ENCODE data around the gene MCEMP1.

The MCEMP1 gene

DNA sequence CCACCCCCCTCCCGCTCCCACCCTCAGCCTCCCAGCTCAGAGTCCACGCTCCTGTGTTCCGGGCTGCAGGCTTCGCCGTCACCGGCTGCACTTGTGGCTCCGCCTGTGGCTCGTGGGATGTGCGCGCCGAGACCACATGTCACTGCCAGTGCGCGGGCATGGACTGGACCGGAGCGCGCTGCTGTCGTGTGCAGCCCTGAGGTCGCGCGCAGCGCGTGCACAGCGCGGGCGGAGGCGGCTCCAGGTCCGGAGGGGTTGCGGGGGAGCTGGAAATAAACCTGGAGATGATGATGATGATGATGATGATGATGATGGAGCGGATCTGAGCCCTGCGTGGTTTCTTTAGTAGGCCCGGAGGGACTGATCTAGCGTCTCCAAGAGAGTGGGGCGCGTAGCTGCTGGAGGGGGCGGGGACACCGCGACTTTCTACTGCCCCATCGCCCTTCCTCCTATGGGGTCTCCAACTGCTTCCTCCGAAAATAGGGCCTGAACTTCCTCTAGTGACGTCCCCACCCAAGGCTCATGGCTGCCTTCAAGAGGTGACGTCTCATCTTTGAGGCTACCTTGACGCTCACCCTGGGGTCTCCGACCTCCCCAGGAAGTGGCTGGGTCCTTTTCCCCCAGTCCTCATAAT, 6.6 kb upstream of the MCEMP1 start:
- no peaks in the 10 kb centered on the region for H3K36me3 ChIP-seq (ENCODE audit: control insufficient read depth in 1 of 2, insufficient read depth in 2 of 2, low read length in 2 of 2)
- H3K27ac ChIP-seq (ENCODE audit: low read depth, low read length): no peak overlapping the region
- H3K9ac ChIP-seq (ENCODE audit: low read depth in 1 of 2, low read length in 2 of 2): no peak overlapping the region
- peaks cover 0 to 19% of the 10 kb centered on the region in 2 donors for H3K27me3 ChIP-seq (ENCODE audit: control insufficient read depth in 1 of 2, insufficient read depth in 2 of 2, low read length in 2 of 2)
- peaks cover 0 to 2% of the 10 kb centered on the region in 2 donors for H3K9me3 ChIP-seq (ENCODE audit: control insufficient read depth in 1 of 2, low read length in 2 of 2)
- no peak overlapping the region for H3K4me3 ChIP-seq (ENCODE audit: low read depth in 1 of 2, low read length in 2 of 2)
- no peaks in the 10 kb centered on the region for H3K4me1 ChIP-seq (ENCODE audit: control insufficient read depth in 1 of 2, insufficient read depth in 2 of 2, low read length in 2 of 2)

DNA sequence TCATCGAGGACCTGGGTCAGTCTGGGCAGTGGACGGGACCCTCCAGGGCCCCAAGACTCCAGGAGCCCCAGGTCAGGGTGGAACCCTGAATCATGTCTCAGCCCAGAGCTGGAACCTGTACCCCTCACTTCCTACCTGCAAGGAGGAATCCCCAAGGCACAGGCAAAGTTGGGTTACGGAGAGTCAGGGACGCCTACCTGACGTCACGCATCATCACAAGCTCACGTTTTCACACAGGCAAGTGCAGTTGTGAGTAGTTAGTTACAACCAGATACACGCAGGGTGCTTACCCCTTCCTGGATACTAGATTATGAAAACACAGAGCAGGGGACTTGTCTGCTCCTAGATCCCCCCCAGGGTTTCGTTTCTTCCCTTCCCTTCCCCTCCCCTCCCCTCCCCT, 6.1 kb upstream of the MCEMP1 start:
- Histone ChIP-seq H3K36me3 (ENCODE audit: control insufficient read depth in 1 of 2, insufficient read depth in 2 of 2, low read length in 2 of 2) (no peaks in the 10 kb centered on the region), H3K4me3 (ENCODE audit: low read depth in 1 of 2, low read length in 2 of 2) (no peak overlapping the region), H3K9me3 (ENCODE audit: control insufficient read depth in 1 of 2, low read length in 2 of 2) (peaks cover 0 to 2% of the 10 kb centered on the region in 2 donors), H3K27ac (ENCODE audit: low read depth, low read length) (no peak overlapping the region), H3K9ac (ENCODE audit: low read depth in 1 of 2, low read length in 2 of 2) (no peak overlapping the region), H3K4me1 (ENCODE audit: control insufficient read depth in 1 of 2, insufficient read depth in 2 of 2, low read length in 2 of 2) (no peaks in the 10 kb centered on the region), H3K27me3 (ENCODE audit: control insufficient read depth in 1 of 2, insufficient read depth in 2 of 2, low read length in 2 of 2) (peaks cover 1 to 19% of the 10 kb centered on the region in 2 donors)

DNA sequence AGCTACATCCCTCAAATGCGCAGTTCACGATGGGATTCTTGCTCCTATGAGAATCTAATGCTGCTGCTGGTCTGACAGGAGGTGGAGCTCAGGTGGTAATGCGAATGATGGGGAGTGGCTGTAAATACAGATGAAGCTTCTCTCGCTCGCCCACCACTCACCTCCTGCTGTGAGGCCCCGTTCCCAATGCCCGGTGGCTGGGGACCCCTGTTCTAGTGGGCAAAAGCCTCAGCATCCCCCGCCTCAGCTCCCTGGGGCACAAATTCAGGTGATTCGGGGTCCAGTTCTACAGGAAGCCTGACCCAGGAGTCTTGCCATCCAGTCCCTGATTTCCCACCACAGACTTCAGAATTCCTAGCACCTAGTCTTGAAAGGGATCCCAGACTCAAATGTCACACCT, 4.4 kb upstream of the MCEMP1 start:
- H3K27ac ChIP-seq (ENCODE audit: low read depth, low read length): no peak overlapping the region
- H3K27me3 ChIP-seq (ENCODE audit: control insufficient read depth in 1 of 2, insufficient read depth in 2 of 2, low read length in 2 of 2): peaks cover 3 to 20% of the 10 kb centered on the region in 2 donors
- no peak overlapping the region for H3K9ac ChIP-seq (ENCODE audit: low read depth in 1 of 2, low read length in 2 of 2)
- no peak overlapping the region for H3K4me3 ChIP-seq (ENCODE audit: low read depth in 1 of 2, low read length in 2 of 2)
- peaks cover 0 to 2% of the 10 kb centered on the region in 2 donors for H3K9me3 ChIP-seq (ENCODE audit: control insufficient read depth in 1 of 2, low read length in 2 of 2)
- H3K36me3 ChIP-seq (ENCODE audit: control insufficient read depth in 1 of 2, insufficient read depth in 2 of 2, low read length in 2 of 2): no peaks in the 10 kb centered on the region
- peaks cover 0 to 4% of the 10 kb centered on the region in 2 donors for H3K4me1 ChIP-seq (ENCODE audit: control insufficient read depth in 1 of 2, insufficient read depth in 2 of 2, low read length in 2 of 2)

DNA sequence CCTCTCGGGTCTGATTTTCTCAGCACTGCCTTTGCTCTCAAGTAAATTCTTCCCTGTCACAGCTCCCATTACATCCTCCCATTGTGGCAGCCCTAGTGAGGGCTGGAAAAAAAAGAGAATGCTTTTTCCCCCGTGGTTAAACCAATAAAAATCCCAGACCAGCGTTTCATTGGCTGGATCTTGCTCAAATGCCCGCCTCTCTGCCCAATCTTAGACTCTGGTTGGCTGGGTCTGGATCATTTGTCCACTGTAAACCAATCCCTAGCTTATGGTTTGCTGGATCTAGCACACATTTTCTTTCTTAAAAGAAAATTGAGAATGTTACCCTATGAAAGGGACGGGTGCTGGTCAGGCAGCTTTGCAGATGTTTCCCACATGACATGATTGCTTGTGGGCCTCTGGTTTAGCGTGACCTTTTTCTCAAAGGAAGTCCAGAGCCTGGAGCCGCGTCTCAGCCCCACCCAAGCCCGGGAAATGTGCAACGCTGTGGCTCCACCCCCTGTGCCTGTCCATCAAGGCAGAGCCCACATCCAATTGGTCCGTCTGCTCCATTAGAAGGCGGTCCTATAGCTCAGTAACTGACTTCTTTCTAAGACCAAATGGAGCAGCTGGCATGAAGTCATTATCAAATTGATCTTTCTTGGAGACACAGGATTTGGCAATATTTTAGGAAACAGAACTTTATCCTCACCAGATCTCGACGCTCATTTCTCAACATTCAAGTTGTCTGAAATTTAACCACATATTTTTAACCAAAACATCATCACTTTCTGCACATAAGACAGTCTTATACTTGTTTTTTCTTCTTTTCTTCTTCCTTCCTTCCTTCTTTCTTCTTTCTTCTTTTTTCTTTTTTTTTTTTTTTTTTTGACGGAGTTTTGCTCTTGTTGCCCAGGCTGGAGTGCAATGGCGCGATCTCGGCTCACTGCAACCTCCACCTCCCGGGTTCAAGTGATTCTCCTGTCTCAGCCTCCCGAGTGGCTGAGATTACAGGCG, 2.6 kb upstream of the MCEMP1 start:
- H3K4me3 ChIP-seq (ENCODE audit: low read depth in 1 of 2, low read length in 2 of 2): no peak overlapping the region
- H3K27me3 ChIP-seq (ENCODE audit: control insufficient read depth in 1 of 2, insufficient read depth in 2 of 2, low read length in 2 of 2): peaks cover 8 to 28% of the 10 kb centered on the region in 2 donors
- H3K9ac ChIP-seq (ENCODE audit: low read depth in 1 of 2, low read length in 2 of 2): no peak overlapping the region
- H3K27ac ChIP-seq (ENCODE audit: low read depth, low read length): no peak overlapping the region
- H3K36me3 ChIP-seq (ENCODE audit: control insufficient read depth in 1 of 2, insufficient read depth in 2 of 2, low read length in 2 of 2): no peaks in the 10 kb centered on the region
- peaks cover 0 to 2% of the 10 kb centered on the region in 2 donors for H3K9me3 ChIP-seq (ENCODE audit: control insufficient read depth in 1 of 2, low read length in 2 of 2)
- peaks cover 2 to 6% of the 10 kb centered on the region in 2 donors for H3K4me1 ChIP-seq (ENCODE audit: control insufficient read depth in 1 of 2, insufficient read depth in 2 of 2, low read length in 2 of 2)

DNA sequence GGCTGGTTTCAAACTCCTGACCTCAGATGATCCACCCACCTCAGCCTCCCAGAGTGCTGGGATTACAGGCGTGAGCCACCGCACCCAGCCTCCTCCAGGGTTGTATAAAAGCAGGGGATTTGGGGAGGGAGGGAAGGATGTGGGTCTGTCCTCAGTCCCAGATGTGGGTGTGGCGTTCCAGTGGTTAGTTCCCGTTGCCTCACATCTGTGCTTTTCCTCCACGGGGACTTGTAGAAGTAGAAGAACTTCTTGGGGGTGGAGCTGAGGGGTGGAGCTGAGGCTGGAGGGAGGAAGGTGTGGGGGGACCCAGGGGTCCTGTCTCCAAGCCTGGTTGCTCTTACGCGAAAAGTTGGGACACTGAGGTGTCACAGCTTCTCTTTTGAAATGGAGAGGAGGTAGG, 514 bp upstream of the MCEMP1 start:
- H3K27me3 ChIP-seq (ENCODE audit: control insufficient read depth in 1 of 2, insufficient read depth in 2 of 2, low read length in 2 of 2): peaks cover 8 to 23% of the 10 kb centered on the region in 2 donors
- no peak overlapping the region for H3K4me3 ChIP-seq (ENCODE audit: low read depth in 1 of 2, low read length in 2 of 2)
- H3K27ac ChIP-seq (ENCODE audit: low read depth, low read length): no peak overlapping the region

DNA sequence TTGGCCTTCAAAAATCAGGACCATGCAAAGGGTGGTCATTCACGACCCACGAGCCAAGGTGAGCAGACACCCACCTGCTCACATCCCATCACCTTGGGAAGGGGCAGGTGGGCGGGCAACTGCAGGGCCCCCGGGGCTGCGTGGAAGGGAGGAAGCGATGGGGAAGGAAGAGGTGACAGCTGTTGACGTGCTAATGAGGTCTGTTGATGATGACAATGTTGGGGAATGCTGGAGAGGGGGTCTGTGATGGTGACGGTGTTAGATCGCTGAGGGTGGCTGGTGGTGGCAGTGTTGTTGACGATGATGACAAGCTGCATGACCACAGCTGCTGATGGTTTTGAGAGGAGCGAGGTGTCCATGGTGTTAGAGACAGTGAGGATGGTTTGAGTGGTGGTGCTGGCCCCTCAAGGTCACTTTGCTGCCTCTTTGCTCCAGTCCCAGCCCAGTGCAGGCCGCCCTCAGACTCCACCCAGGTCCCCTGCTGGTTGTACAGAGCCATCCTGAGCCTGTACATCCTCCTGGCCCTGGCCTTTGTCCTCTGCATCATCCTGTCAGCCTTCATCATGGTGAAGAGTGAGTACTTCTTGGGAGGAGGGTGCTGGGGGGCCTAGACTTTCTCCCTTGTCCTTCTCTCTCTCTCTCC, 900 bp downstream of the MCEMP1 start:
- Histone ChIP-seq H3K9me3 (ENCODE audit: control insufficient read depth in 1 of 2, low read length in 2 of 2) (peaks cover 0 to 2% of the 10 kb centered on the region in 2 donors), H3K27me3 (ENCODE audit: control insufficient read depth in 1 of 2, insufficient read depth in 2 of 2, low read length in 2 of 2) (peaks cover 8 to 18% of the 10 kb centered on the region in 2 donors), H3K4me3 (ENCODE audit: low read depth in 1 of 2, low read length in 2 of 2) (no peak overlapping the region), H3K36me3 (ENCODE audit: control insufficient read depth in 1 of 2, insufficient read depth in 2 of 2, low read length in 2 of 2) (peaks cover 0 to 6% of the 10 kb centered on the region in 2 donors), H3K9ac (ENCODE audit: low read depth in 1 of 2, low read length in 2 of 2) (no peak overlapping the region), H3K4me1 (ENCODE audit: control insufficient read depth in 1 of 2, insufficient read depth in 2 of 2, low read length in 2 of 2) (peaks cover 6 to 27% of the 10 kb centered on the region in 2 donors), H3K27ac (ENCODE audit: low read depth, low read length) (no peak overlapping the region)

More for the DNA sequence above, 514 bp upstream of the MCEMP1 start:
- no peak overlapping the region for H3K9ac ChIP-seq (ENCODE audit: low read depth in 1 of 2, low read length in 2 of 2)
- H3K4me1 ChIP-seq (ENCODE audit: control insufficient read depth in 1 of 2, insufficient read depth in 2 of 2, low read length in 2 of 2): peaks cover 6 to 21% of the 10 kb centered on the region in 2 donors
- H3K9me3 ChIP-seq (ENCODE audit: control insufficient read depth in 1 of 2, low read length in 2 of 2): peaks cover 0 to 2% of the 10 kb centered on the region in 2 donors
- no peaks in the 10 kb centered on the region for H3K36me3 ChIP-seq (ENCODE audit: control insufficient read depth in 1 of 2, insufficient read depth in 2 of 2, low read length in 2 of 2)

DNA sequence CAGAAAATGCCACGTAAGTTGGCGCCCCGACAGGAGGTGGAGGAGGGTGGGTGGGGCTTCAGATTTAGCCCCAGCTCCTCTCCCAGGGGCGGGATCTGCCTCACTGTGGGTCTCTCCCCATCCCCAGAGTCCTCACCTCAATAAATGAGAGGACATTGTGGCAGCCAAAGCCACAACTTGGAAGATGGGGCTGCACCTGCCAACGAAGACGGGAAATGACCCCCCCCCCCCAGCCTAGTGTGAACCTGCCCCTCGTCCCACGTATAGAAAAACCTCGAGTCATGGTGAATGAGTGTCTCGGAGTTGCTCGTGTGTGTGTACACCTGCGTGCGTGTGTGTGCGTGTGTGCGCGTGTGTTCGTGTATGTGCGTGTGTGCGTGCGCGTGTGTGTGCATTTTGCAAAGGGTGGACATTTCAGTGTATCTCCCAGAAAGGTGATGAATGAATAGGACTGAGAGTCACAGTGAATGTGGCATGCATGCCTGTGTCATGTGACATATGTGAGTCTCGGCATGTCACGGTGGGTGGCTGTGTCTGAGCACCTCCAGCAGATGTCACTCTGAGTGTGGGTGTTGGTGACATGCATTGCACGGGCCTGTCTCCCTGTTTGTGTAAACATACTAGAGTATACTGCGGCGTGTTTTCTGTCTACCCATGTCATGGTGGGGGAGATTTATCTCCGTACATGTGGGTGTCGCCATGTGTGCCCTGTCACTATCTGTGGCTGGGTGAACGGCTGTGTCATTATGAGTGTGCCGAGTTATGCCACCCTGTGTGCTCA, 2.3 kb downstream of the MCEMP1 start:
- peaks cover 8 to 14% of the 10 kb centered on the region in 2 donors for H3K27me3 ChIP-seq (ENCODE audit: control insufficient read depth in 1 of 2, insufficient read depth in 2 of 2, low read length in 2 of 2)
- peak overlapping the region in 1 of 2 donors; percentile 2 for H3K9ac ChIP-seq (ENCODE audit: low read depth in 1 of 2, low read length in 2 of 2)
- peaks cover 6 to 27% of the 10 kb centered on the region in 2 donors for H3K4me1 ChIP-seq (ENCODE audit: control insufficient read depth in 1 of 2, insufficient read depth in 2 of 2, low read length in 2 of 2)
- no peak overlapping the region for H3K27ac ChIP-seq (ENCODE audit: low read depth, low read length)
- H3K36me3 ChIP-seq (ENCODE audit: control insufficient read depth in 1 of 2, insufficient read depth in 2 of 2, low read length in 2 of 2): peaks cover 0 to 12% of the 10 kb centered on the region in 2 donors
- no peaks in the 10 kb centered on the region for H3K9me3 ChIP-seq (ENCODE audit: control insufficient read depth in 1 of 2, low read length in 2 of 2)
- no peak overlapping the region for H3K4me3 ChIP-seq (ENCODE audit: low read depth in 1 of 2, low read length in 2 of 2)

DNA sequence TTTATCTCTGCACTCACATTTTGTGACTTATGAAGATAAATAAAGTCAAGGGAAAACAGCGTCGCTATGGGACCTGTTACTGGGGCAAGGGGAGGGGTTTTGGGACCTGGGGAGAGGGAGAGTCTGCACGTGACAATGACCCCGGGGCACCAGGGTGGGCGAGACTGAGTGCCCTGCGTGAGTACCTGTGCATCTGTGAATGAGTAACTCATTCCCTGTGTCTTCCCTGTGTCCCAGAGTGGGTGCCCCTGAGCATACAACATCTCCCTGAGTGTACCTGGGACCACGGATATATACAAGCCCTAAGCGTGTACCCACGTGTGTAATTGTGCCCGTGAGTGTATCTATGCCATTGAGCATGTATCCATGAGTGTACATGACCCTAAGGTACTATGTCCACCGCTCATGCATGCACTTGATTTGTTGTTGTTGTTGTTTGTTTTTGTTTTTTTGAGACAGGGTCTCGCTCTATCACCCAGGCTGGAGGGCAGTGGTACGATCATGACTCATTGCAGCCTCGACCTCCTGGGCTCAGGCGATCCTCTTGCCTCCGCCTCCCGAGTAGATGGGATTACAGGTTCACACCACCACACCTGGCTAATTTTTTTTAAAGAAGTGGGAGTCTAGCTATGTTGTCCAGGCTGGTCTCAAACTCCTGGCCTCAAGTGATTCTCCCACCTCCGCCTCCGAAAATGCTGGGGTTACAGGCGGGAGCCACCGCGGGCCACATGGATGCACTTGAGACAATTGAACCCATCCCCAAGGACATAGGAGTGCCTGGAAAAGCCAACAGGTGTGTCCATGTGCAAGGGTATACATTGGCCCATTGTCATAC, 3.1 kb downstream of the MCEMP1 start:
- H3K27me3 ChIP-seq (ENCODE audit: control insufficient read depth in 1 of 2, insufficient read depth in 2 of 2, low read length in 2 of 2): peaks cover 8 to 14% of the 10 kb centered on the region in 2 donors
- no peaks in the 10 kb centered on the region for H3K9me3 ChIP-seq (ENCODE audit: control insufficient read depth in 1 of 2, low read length in 2 of 2)
- H3K9ac ChIP-seq (ENCODE audit: low read depth in 1 of 2, low read length in 2 of 2): peak overlapping the region; percentile 92 to 94
- H3K36me3 ChIP-seq (ENCODE audit: control insufficient read depth in 1 of 2, insufficient read depth in 2 of 2, low read length in 2 of 2): peaks cover 0 to 12% of the 10 kb centered on the region in 2 donors
- H3K4me1 ChIP-seq (ENCODE audit: control insufficient read depth in 1 of 2, insufficient read depth in 2 of 2, low read length in 2 of 2): peaks cover 6 to 27% of the 10 kb centered on the region in 2 donors
- H3K4me3 ChIP-seq (ENCODE audit: low read depth in 1 of 2, low read length in 2 of 2): peak overlapping the region; percentile 83 to 93
- H3K27ac ChIP-seq (ENCODE audit: low read depth, low read length): no peak overlapping the region
